Dendritic cell treated with granulocyte-macrophage colony-stimulating factor and Interleukin-4, amounts not matched to agents 40 ng/mL and 50 ng/mL, for 4 days (primary cell): ENCODE data around the gene MPI.
"Not testable (repeated sequence)": the region's sequence is repeated elsewhere in the genome, so short reads cannot be mapped to it uniquely, and the experiment has no call there.

Source experiments
- H3K27ac Mint-ChIP-seq: one replicate; pipeline ENCODE4 v1.8.0; 2022; ENCODE audit warnings: mild to moderate bottlenecking, mixed read lengths
- H3K27me3 Mint-ChIP-seq: one replicate; pipeline ENCODE4 v1.8.0; 2022; ENCODE audit warnings: mild to moderate bottlenecking, mixed read lengths
- H3K36me3 Mint-ChIP-seq: one replicate; pipeline ENCODE4 v1.8.0; 2022; ENCODE audit warnings: low read depth, mixed read lengths
- H3K4me1 Mint-ChIP-seq: one replicate; pipeline ENCODE4 v1.8.0; 2022; ENCODE audit warnings: low read depth, mixed read lengths
- H3K4me3 Mint-ChIP-seq: one replicate; pipeline ENCODE4 v1.8.0; 2022; ENCODE audit warnings: mild to moderate bottlenecking, moderate library complexity, mixed read lengths
- H3K9me3 Mint-ChIP-seq: one replicate; pipeline ENCODE4 v1.8.0; 2022; ENCODE audit warnings: mixed read lengths
- intact Hi-C: fragments of 100-400 bp; cut with micrococcal nuclease; formaldehyde crosslinking; loops from one replicate; pipeline ENCODE4 v1.15.0; 2022

MPI gene

DNA sequence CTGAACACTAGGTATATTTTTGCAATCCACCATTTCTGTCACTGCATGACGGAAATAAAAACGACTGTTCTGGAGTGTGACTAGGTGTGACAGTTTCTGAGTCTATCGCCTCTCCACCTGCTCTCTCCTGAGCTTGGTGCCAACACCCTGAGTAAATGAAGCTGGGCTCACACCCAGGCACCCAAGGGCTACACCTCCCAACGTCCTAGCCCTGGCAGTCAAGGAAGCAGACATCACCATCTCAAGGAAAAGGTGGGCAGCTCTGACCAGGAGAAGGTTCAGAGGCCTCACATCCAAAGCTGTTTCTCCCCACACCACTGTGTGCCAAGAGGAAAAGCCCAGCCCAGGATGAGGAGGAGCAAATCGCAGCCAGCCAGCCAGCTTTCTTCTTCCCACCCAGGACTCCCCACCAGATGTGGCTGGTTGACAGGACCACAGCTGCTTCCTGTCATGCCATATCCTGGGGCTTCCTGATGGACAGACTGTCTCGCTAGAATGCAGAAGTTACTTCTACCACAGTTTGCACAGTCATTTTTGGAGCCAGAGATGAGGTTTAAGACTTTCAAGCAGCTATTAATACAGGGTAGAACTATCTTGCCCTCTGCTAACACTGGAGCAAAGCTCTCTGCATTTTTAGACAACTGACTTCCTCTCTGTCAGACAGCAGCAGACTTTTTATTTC is 20.0 kb upstream of the MPI start:
- peak overlapping the region; percentile 96 for H3K27ac Mint-ChIP-seq
- no peaks in the 10 kb centered on the region for H3K27me3 Mint-ChIP-seq
- intact Hi-C loops, result no loop called here
- H3K4me3 Mint-ChIP-seq, result peak overlapping the region; percentile 95
- H3K36me3 Mint-ChIP-seq, result peaks cover 73% of the 10 kb centered on the region
- H3K9me3 Mint-ChIP-seq, result no peaks in the 10 kb centered on the region
- peaks cover 73% of the 10 kb centered on the region for H3K4me1 Mint-ChIP-seq

- intact Hi-C loops, result no loop called here
- H3K27ac Mint-ChIP-seq, result peak overlapping the region; percentile 96
- H3K36me3 Mint-ChIP-seq, result peaks cover 66% of the 10 kb centered on the region
- peaks cover 1% of the 10 kb centered on the region for H3K27me3 Mint-ChIP-seq
- H3K4me1 Mint-ChIP-seq, result peaks cover 72% of the 10 kb centered on the region
- H3K9me3 Mint-ChIP-seq, result no peaks in the 10 kb centered on the region
- H3K4me3 Mint-ChIP-seq, result peak overlapping the region; percentile 95
These were observed 19.2 kb upstream of the MPI start for GRCh38 chr15:74870436-74871215.

DNA sequence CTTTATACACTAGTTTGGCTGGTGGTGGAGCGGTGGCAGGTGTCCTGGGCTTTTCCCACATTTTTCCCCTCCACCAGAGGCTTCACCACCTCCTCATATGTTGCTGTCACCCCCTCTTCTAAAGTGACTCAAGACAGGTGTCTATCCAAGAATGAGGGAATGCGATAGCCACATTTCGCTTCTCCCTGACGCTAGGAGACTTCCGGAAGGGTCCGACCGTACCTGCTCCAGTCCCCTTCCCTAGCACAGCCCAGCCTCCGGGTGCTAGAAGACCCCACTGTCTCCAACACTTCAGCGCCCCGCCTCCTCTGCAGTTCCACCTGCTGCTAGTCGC is 17.2 kb upstream of the MPI start:
- Mint-ChIP-seq H3K27ac (peak overlapping the region; percentile 96), H3K27me3 (peaks cover 1% of the 10 kb centered on the region), H3K4me3 (peak overlapping the region; percentile 95), H3K9me3 (no peaks in the 10 kb centered on the region), H3K36me3 (peaks cover 45% of the 10 kb centered on the region), H3K4me1 (peaks cover 57% of the 10 kb centered on the region)
- intact Hi-C loops, result loop anchor here (2.0 kb wide), 1 partner anchor 18 kb away; the partner anchor contains the start of gene MPI

GRCh38 chr15:74873036-74873755 is 16.6 kb upstream of the MPI start, which contains the start of gene SCAMP2:
SCAMP2 (minus strand) TSS chr15:74873365; CDS start chr15:74873255, 110 bp downstream.
- H3K9me3 Mint-ChIP-seq, result no peaks in the 10 kb centered on the region
- intact Hi-C loops, result loop anchor here (2.0 kb wide), 1 partner anchor 18 kb away; the partner anchor contains the start of gene MPI
- peak within 1 kb of the TSS; percentile 96 for H3K27ac Mint-ChIP-seq
- peaks cover 45% of the 10 kb centered on the region for H3K36me3 Mint-ChIP-seq
- peaks cover 52% of the 10 kb centered on the region for H3K4me1 Mint-ChIP-seq
- peak within 1 kb of the TSS; percentile 95 for H3K4me3 Mint-ChIP-seq
- peaks cover 1% of the 10 kb centered on the region for H3K27me3 Mint-ChIP-seq

DNA sequence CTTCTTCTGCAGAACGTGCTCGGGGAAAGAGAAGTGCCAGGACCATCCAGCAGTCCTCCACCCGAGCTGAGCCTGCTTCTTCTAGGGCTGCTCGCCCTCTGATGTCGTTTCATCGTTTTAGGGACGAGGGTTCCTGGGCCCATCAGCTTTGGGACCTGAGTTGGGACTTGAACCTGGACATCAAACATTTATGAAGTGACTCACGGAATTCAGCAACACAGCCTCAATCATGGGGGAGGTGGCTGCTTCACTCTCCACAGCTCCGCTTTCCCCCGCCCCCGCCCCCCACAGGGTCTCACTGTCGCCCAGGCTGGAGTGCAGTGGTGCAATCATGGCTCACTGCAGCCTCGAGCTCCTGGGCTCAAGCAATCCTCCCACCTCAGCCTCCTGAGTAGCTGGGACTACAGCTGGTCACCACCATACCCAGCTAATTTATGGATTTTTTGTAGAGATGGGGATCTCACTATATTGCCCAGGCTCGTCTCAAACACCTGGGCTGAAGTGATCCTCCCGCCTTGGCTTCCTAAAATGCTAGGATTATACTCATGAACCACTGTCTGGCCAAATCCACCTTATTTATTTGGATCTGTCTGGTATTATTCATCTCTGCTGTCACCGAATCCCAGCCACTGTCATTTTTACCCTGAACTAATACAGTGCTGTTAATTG is 16.0 kb upstream of the MPI start:
- H3K36me3 Mint-ChIP-seq, result peaks cover 40% of the 10 kb centered on the region
- peak overlapping the region; percentile 96 for H3K27ac Mint-ChIP-seq
- no peaks in the 10 kb centered on the region for H3K9me3 Mint-ChIP-seq
- peak overlapping the region; percentile 95 for H3K4me3 Mint-ChIP-seq
- H3K4me1 Mint-ChIP-seq, result peaks cover 51% of the 10 kb centered on the region
- peaks cover 1% of the 10 kb centered on the region for H3K27me3 Mint-ChIP-seq
- intact Hi-C loops, result loop anchor here (2.0 kb wide), 1 partner anchor 17 kb away; the partner anchor contains the start of gene MPI

- peaks cover 9% of the 10 kb centered on the region for H3K9me3 Mint-ChIP-seq
- no peak overlapping the region for H3K27ac Mint-ChIP-seq
- peaks cover 29% of the 10 kb centered on the region for H3K4me1 Mint-ChIP-seq
- peaks cover 1% of the 10 kb centered on the region for H3K27me3 Mint-ChIP-seq
- H3K4me3 Mint-ChIP-seq, result no peak overlapping the region
- intact Hi-C loops, result no loop called here
- H3K36me3 Mint-ChIP-seq, result peaks cover under 1% of the 10 kb centered on the region
These were observed 11.6 kb upstream of the MPI start for GRCh38 chr15:74878273-74878672.

GRCh38 chr15:74882528-74882927 is 7.3 kb upstream of the MPI start:
- no peak overlapping the region for H3K4me3 Mint-ChIP-seq
- H3K36me3 Mint-ChIP-seq, result no peaks in the 10 kb centered on the region
- intact Hi-C loops, result no loop called here
- no peaks in the 10 kb centered on the region for H3K27me3 Mint-ChIP-seq
- no peak overlapping the region for H3K27ac Mint-ChIP-seq
- peaks cover 9% of the 10 kb centered on the region for H3K9me3 Mint-ChIP-seq
- peaks cover 45% of the 10 kb centered on the region for H3K4me1 Mint-ChIP-seq

GRCh38 chr15:74884428-74885223 is 5.2 kb upstream of the MPI start:
- intact Hi-C loops, result no loop called here
- Mint-ChIP-seq H3K4me1 (peaks cover 54% of the 10 kb centered on the region), H3K36me3 (peaks cover under 1% of the 10 kb centered on the region), H3K4me3 (peak overlapping the region; percentile 44), H3K9me3 (peaks cover 9% of the 10 kb centered on the region), H3K27me3 (no peaks in the 10 kb centered on the region), H3K27ac (peak overlapping the region; percentile 91)

- intact Hi-C loops, result no loop called here
- Mint-ChIP-seq H3K36me3 (peaks cover 7% of the 10 kb centered on the region), H3K9me3 (peaks cover 9% of the 10 kb centered on the region), H3K4me1 (peaks cover 62% of the 10 kb centered on the region), H3K27me3 (no peaks in the 10 kb centered on the region), H3K27ac (peak overlapping the region; percentile 91), H3K4me3 (peak overlapping the region; percentile 51)
These were observed 4.4 kb upstream of the MPI start for GRCh38 chr15:74885461-74885860.

DNA sequence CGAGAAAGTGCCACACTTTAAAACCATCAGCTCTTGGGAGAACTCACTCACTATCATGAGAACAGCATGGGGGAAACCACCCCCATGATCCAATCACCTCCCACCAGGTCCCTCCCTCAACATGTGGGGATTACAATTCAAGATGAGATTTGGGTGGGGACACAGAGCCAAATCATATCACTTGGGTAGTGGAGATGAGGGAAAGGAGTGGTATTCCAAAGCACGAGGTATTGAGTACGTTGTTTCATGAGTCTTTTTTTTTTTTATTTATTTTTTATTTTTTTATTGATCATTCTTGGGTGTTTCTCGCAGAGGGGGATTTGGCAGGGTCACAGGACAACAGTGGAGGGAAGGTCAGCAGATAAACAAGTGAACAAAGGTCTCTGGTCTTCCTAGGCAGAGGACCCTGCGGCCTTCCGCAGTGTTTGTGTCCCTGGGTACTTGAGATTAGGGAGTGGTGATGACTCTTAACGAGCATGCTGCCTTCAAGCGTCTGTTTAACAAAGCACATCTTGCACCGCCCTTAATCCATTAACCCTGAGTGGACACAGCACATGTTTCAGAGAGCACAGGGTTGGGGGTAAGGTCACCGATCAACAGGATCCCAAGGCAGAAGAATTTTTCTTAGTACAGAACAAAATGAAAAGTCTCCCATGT is 2.2 kb upstream of the MPI start:
- Mint-ChIP-seq H3K36me3 (peaks cover 23% of the 10 kb centered on the region), H3K27ac (peak overlapping the region; percentile 53), H3K4me1 (peaks cover 77% of the 10 kb centered on the region)
- intact Hi-C loops, H3K9me3 Mint-ChIP-seq, H3K27me3 Mint-ChIP-seq, H3K4me3 Mint-ChIP-seq: not testable (repeated sequence)

- Mint-ChIP-seq H3K27ac (peak overlapping the region; percentile 78), H3K4me1 (peaks cover 74% of the 10 kb centered on the region), H3K4me3 (peak overlapping the region; percentile 83), H3K27me3 (no peaks in the 10 kb centered on the region), H3K36me3 (peaks cover 34% of the 10 kb centered on the region), H3K9me3 (no peaks in the 10 kb centered on the region)
- intact Hi-C loops, result no loop called here
These were observed 1.1 kb upstream of the MPI start for GRCh38 chr15:74888716-74889115.

DNA sequence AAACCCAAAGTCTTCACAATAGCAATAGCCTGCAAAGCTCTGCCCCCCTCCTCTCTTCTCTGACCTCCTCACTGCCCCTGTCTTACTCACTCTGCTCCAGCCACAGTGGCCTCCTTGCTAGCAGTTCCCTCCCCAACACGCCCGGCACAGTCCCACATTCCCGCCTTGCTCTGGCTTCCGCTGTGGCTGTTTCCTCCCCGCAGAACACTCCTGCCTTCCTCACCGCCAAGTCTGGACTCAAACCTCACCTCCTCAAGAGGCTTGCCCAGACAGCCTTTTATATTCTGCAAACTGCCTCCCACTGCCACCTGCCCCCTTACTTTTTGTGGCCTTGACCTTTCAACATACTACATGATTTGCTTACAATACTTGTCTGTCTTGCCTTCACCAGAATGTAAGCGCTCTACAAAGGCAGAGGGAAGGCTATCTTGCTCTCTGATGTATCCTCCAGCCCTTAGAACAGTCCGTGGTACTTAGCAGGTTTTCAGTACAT is 406 bp upstream of the MPI start:
- intact Hi-C loops, result no loop called here
- H3K27ac Mint-ChIP-seq, result peak overlapping the region; percentile 78
- peak overlapping the region; percentile 83 for H3K4me3 Mint-ChIP-seq
- H3K36me3 Mint-ChIP-seq, result peaks cover 41% of the 10 kb centered on the region
- no peaks in the 10 kb centered on the region for H3K9me3 Mint-ChIP-seq
- peaks cover 70% of the 10 kb centered on the region for H3K4me1 Mint-ChIP-seq
- H3K27me3 Mint-ChIP-seq, result no peaks in the 10 kb centered on the region
